Neural cell (in vitro differentiated cells): ENCODE measurements around the gene FGGY.

ENCODE experiments used
- CTCF ChIP-seq: fragments of 450-650 bp; IDR thresholded peaks from 2 replicates; pipeline ENCODE4 v1.5.1; 2014; ENCODE audit warnings: antibody characterized with exemption, mild to moderate bottlenecking, moderate library complexity; ENCODE audit not compliant: poor library complexity, severe bottlenecking
- EP300 ChIP-seq: fragments of 450-650 bp; conservative IDR thresholded peaks from 2 replicates; pipeline ENCODE4 v1.6.1; 2014; ENCODE audit warnings: antibody characterized with exemption, mild to moderate bottlenecking, moderate library complexity; ENCODE audit not compliant: poor library complexity, severe bottlenecking
- EZH2 ChIP-seq: fragments of 200-600, 300-800 bp; shearing (Covaris generic), sonication (generic); IDR thresholded peaks from 2 replicates; pipeline ENCODE4 v1.6.1; 2014; ENCODE audit warnings: antibody characterized with exemption, low read length, borderline replicate concordance, mild to moderate bottlenecking; ENCODE audit not compliant: insufficient read depth, poor library complexity, severe bottlenecking
- POLR2AphosphoS5 ChIP-seq: IDR thresholded peaks from 2 replicates; pipeline ENCODE4 v1.6.1; 2012
- RAD21 ChIP-seq: fragments of 450-650 bp; conservative IDR thresholded peaks from 2 replicates; pipeline ENCODE4 v1.6.1; 2014; ENCODE audit warnings: antibody characterized with exemption, mild to moderate bottlenecking, moderate library complexity
- REST ChIP-seq: IDR thresholded peaks from 2 replicates; pipeline ENCODE4 v1.6.1; 2012; ENCODE audit warnings: borderline replicate concordance
- SMC3 ChIP-seq: fragments of 450-650 bp; conservative IDR thresholded peaks from 2 replicates; pipeline ENCODE4 v1.6.1; 2014; ENCODE audit warnings: antibody characterized with exemption, mild to moderate bottlenecking, moderate library complexity; ENCODE audit not compliant: poor library complexity
- TAF1 ChIP-seq: IDR thresholded peaks from 2 replicates; pipeline ENCODE4 v1.6.1; 2012; ENCODE audit warnings: low read depth

DNA sequence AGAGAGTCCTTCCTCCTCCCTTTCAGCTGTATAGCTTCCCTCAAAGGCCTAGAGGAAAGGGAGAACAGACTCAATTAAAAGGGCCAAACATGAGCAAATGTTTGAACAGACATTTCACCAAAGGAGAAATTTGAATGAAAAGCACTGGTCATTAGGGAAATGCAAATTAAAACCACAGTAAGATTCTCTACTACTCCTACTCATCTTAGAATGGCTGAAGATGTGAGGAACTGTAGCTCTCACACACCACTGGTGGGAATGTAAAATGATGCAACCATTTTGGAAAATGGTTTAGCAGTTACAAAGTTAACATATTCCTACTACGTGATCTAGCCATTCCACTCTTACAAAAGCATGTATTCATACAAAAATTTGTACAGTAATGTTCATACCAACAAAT is 264.9 kb downstream of the FGGY start:
- TF ChIP-seq EP300: no peak
- no peak for TF ChIP-seq CTCF
- no peak for TF ChIP-seq POLR2AphosphoS5
- TF ChIP-seq SMC3: no peak
- TF ChIP-seq EZH2: no peak
- TF ChIP-seq RAD21: no peak
- TF ChIP-seq TAF1: no peak
- no peak for TF ChIP-seq REST
